Measurements from ENCODE around the gene CKS1B. TPM values are rescaled to one million over a fixed set of nuclear protein-coding genes. Genes with fewer than 3 reads are reported as not detected.

The CKS1B gene
- total RNA-seq, 1 experiment from 2014 or later: 295 TPM

DNA sequence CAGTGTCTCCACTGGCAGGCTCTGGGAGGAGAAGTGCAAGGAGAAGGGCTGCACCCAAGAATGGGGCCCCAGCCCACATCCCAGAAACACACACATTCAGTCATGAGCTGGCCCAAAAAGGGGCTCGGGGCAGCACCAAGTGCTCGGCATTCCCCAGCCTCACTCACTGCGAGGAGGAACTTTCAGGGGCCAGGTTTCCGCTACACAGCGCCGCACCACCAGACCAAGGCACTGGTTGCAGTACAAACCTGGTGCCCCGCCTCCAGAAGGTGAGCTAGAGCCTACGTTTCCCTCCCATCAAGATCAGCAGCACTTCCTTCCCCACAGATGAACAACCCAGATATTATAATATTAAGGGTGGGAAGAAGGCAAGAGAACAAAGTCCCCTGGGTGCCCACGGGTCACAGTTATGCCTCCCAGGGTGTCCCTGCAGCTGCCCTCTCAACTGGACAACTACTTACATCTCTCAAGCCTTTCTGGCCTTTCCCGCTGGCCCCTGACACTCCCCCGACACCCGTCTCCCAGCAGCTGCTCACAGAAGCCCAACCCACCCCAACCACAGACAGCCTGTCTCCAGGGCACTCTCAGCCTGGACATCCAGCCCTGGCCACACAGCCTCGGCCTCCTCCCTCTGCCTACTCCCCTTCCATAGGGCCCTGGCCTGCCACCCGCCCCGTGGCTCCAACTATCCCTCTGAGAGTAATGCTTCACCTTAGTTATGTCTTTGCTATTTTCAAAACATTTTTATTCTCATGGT lies 22.4 kb upstream of the CKS1B start:
- Histone ChIP-seq H3K27me3 (replicated peaks; ENCODE audit: insufficient read depth, low read depth, low read length, poor library complexity) (no peaks in the 10 kb centered on the region), H3K36me3 (ENCODE audit: insufficient read depth, low read length, poor library complexity, severe bottlenecking) (peaks cover 3% of the 10 kb centered on the region), H3K4me1 (ENCODE audit: insufficient read depth, low read length, poor library complexity, severe bottlenecking) (peaks cover 13% of the 10 kb centered on the region), H3K4me3 (ENCODE audit: low read depth, low read length, poor library complexity, severe bottlenecking) (no peak overlapping the region), H3K9me3 (ENCODE audit: low read depth, low read length, poor library complexity, severe bottlenecking) (no peaks in the 10 kb centered on the region), H3K27ac (ENCODE audit: low read depth, low read length, poor library complexity, severe bottlenecking) (no peak overlapping the region)
- no peak for DNase-seq (ENCODE audit: low spot score)
- ChIA-PET CTCF (no interaction called here), POLR2A (ENCODE audit: low non-redundant PET) (no interaction called here)
- BruUV-seq (replicated peaks): no TSS peak
- intact Hi-C loops (cut with micrococcal nuclease; ENCODE audit: unreplicated experiment): no loop called here
- TF ChIP-seq, protein P1, sequence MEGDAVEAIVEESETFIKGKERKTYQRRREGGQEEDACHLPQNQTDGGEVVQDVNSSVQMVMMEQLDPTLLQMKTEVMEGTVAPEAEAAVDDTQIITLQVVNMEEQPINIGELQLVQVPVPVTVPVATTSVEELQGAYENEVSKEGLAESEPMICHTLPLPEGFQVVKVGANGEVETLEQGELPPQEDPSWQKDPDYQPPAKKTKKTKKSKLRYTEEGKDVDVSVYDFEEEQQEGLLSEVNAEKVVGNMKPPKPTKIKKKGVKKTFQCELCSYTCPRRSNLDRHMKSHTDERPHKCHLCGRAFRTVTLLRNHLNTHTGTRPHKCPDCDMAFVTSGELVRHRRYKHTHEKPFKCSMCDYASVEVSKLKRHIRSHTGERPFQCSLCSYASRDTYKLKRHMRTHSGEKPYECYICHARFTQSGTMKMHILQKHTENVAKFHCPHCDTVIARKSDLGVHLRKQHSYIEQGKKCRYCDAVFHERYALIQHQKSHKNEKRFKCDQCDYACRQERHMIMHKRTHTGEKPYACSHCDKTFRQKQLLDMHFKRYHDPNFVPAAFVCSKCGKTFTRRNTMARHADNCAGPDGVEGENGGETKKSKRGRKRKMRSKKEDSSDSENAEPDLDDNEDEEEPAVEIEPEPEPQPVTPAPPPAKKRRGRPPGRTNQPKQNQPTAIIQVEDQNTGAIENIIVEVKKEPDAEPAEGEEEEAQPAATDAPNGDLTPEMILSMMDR (conservative IDR thresholded peaks at IDR 0.05; ENCODE audit: low read depth, low read length): no peak
- TF ChIP-seq EZH2 (IDR thresholded peaks at IDR 0.05; ENCODE audit: borderline replicate concordance, low read depth, low read length, poor library complexity, severe bottlenecking): no peak

DNA sequence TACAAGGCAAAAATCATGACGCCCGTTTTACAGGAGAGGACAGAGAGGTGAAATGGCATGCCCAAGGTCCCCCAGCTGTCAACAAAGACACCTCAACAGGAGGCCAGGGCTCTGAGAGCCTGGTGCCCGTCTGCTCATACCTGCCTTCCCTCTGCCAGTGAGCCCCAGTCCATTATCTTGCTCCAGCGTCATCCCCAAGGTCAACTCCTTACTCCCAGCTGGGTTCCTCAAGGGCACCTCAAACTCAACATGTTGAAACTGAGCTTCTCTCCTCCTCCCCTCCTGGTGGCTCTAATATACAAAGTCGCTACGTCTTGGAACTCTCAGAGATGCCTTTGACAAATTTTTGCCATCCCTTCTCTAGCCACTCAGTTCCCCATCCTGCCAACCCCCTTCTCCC lies 21.8 kb upstream of the CKS1B start:
- no peaks in the 10 kb centered on the region for H3K27me3 ChIP-seq (replicated peaks; ENCODE audit: insufficient read depth, low read depth, low read length, poor library complexity)
- no peaks in the 10 kb centered on the region for H3K9me3 ChIP-seq (ENCODE audit: low read depth, low read length, poor library complexity, severe bottlenecking)
- H3K4me1 ChIP-seq (ENCODE audit: insufficient read depth, low read length, poor library complexity, severe bottlenecking): peaks cover 13% of the 10 kb centered on the region
- CTCF ChIA-PET: no interaction called here
- intact Hi-C loops (cut with micrococcal nuclease; ENCODE audit: unreplicated experiment): no loop called here
- no peak overlapping the region for H3K4me3 ChIP-seq (ENCODE audit: low read depth, low read length, poor library complexity, severe bottlenecking)
- POLR2A ChIA-PET (ENCODE audit: low non-redundant PET): no interaction called here
- no TSS peak for BruUV-seq (replicated peaks)
- no peak overlapping the region for H3K27ac ChIP-seq (ENCODE audit: low read depth, low read length, poor library complexity, severe bottlenecking)
- TF ChIP-seq, protein P1 (conservative IDR thresholded peaks at IDR 0.05; ENCODE audit: low read depth, low read length): no peak
- TF ChIP-seq EZH2 (IDR thresholded peaks at IDR 0.05; ENCODE audit: borderline replicate concordance, low read depth, low read length, poor library complexity, severe bottlenecking): no peak
- no peak for DNase-seq (ENCODE audit: low spot score)
- H3K36me3 ChIP-seq (ENCODE audit: insufficient read depth, low read length, poor library complexity, severe bottlenecking): peaks cover 3% of the 10 kb centered on the region

DNA sequence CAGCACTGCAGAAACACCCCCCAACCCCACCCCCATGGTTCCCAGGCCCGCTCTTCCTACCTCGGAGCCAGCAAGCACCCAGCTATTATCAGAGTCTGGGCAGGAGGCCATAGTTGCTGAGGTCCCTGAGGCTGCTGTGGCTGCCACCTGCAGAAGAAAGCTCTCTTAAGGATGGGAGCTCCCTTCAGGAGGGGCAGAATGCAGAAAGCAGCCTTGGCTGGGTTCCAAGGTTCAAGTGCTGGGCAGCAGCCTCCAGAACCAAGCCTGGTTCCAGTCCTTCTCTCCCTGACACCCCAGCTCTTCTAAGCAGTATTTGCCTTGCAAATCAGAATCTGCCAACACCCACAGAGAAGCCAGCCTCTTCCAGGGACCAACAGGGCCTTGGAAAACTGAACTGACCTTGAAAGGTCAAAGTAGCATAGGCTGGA lies 20.9 kb upstream of the CKS1B start:
- peaks cover 9% of the 10 kb centered on the region for H3K36me3 ChIP-seq (ENCODE audit: insufficient read depth, low read length, poor library complexity, severe bottlenecking)
- CTCF ChIA-PET: interaction anchor here (0.5 kb wide), 1 partner anchor 131 kb away, joined by 3 read pairs; no protein-coding TSS in a partner anchor
- H3K9me3 ChIP-seq (ENCODE audit: low read depth, low read length, poor library complexity, severe bottlenecking): no peaks in the 10 kb centered on the region
- no TSS peak for BruUV-seq (replicated peaks)
- no peaks in the 10 kb centered on the region for H3K27me3 ChIP-seq (replicated peaks; ENCODE audit: insufficient read depth, low read depth, low read length, poor library complexity)
- no peak overlapping the region for H3K4me3 ChIP-seq (ENCODE audit: low read depth, low read length, poor library complexity, severe bottlenecking)
- intact Hi-C loops (cut with micrococcal nuclease; ENCODE audit: unreplicated experiment): no loop called here
- POLR2A ChIA-PET (ENCODE audit: low non-redundant PET): no interaction called here
- H3K4me1 ChIP-seq (ENCODE audit: insufficient read depth, low read length, poor library complexity, severe bottlenecking): peaks cover 13% of the 10 kb centered on the region
- TF ChIP-seq EZH2 (IDR thresholded peaks at IDR 0.05; ENCODE audit: borderline replicate concordance, low read depth, low read length, poor library complexity, severe bottlenecking): no peak
- TF ChIP-seq, protein P1 (conservative IDR thresholded peaks at IDR 0.05; ENCODE audit: low read depth, low read length): no peak
- no peak for DNase-seq (ENCODE audit: low spot score)
- no peak overlapping the region for H3K27ac ChIP-seq (ENCODE audit: low read depth, low read length, poor library complexity, severe bottlenecking)
